IMR-90 (cell line): Measurements from ENCODE around the gene COLEC11. TPM values are rescaled to one million over a fixed set of nuclear protein-coding genes. Genes with fewer than 3 reads are reported as not detected.
A peak's percentile ranks its signal among the peaks of the same experiment; 100 is the strongest.

Experiments
- ATAC-seq: fragments of 200-7000 bp; cut with Tn5 transposase; 2 replicates; pipeline ENCODE4 v1.9.1; 2020; ENCODE audit warnings: low read depth, mild to moderate bottlenecking, moderate library complexity
- BruUV-seq: library from RNA; stranded (reverse); fragments of 400-500 nt; replicated peaks from 2 replicates; lab custom pipeline; 2021; lab: Mats Ljungman, UMichigan
- CTCF ChIA-PET: fragments of 300-600 bp; formaldehyde crosslinking; extraction: SDS; loops from one replicate; lab custom pipeline; 2021; ENCODE audit warnings: antibody characterized with exemption; lab: Yijun Ruan, JAX
- POLR2A ChIA-PET: fragments of 300-600 bp; sonication (Branson Sonifier 250); formaldehyde crosslinking; loops from one replicate; lab custom pipeline; 2022; ENCODE audit warnings: antibody characterized with exemption; ENCODE audit not compliant: unreplicated experiment; lab: Charles Lee
- DNase-seq: peaks from one replicate; pipeline ENCODE4 v3.0.0; 2013
- H2AFZ ChIP-seq: replicated peaks from 2 replicates; pipeline ENCODE3; 2013; ENCODE audit warnings: low read length, mild to moderate bottlenecking; ENCODE audit not compliant: poor library complexity
- H2AK5ac ChIP-seq: 2 replicates; pipeline ENCODE4 v1.6.1; 2013; ENCODE audit warnings: low read depth, low read length, inconsistent platforms
- H2AK9ac ChIP-seq: replicated peaks from 2 replicates; pipeline ENCODE3; 2013; ENCODE audit warnings: mild to moderate bottlenecking, low read depth, low read length, moderate library complexity; ENCODE audit not compliant: poor library complexity
- H2BK120ac ChIP-seq: 2 replicates; pipeline ENCODE4 v1.6.1; 2013; ENCODE audit warnings: low read depth, low read length, inconsistent platforms
- H2BK15ac ChIP-seq: 3 replicates; pipeline ENCODE4 v1.6.1; 2013; ENCODE audit warnings: low read depth, low read length, inconsistent platforms
- H2BK20ac ChIP-seq: 2 replicates; pipeline ENCODE4 v1.6.1; 2013; ENCODE audit warnings: low read depth, mild to moderate bottlenecking, inconsistent platforms, low read length, moderate library complexity
- H2BK5ac ChIP-seq: 2 replicates; pipeline ENCODE4 v1.6.1; 2013; ENCODE audit warnings: mild to moderate bottlenecking, low read depth, low read length, inconsistent platforms; ENCODE audit not compliant: poor library complexity, severe bottlenecking
- H3K14ac ChIP-seq: replicated peaks from 2 replicates; pipeline ENCODE4 v1.6.1; 2013; ENCODE audit warnings: low read depth, low read length, inconsistent platforms
- H3K18ac ChIP-seq: 2 replicates; pipeline ENCODE4 v1.6.1; 2013; ENCODE audit warnings: low read depth, low read length, control low read depth
- H3K23ac ChIP-seq: 2 replicates; pipeline ENCODE4 v1.6.1; 2013; ENCODE audit warnings: low read depth, low read length, inconsistent platforms
- H3K27ac ChIP-seq: 2 replicates; pipeline ENCODE4 v1.5.1; 2013; ENCODE audit warnings: mild to moderate bottlenecking, control low read depth, low read length; ENCODE audit not compliant: insufficient read depth
- H3K27me3 ChIP-seq: 2 replicates; pipeline ENCODE4 v1.6.1; 2013; ENCODE audit warnings: low read length; ENCODE audit not compliant: control insufficient read depth, insufficient read depth
- H3K36me3 ChIP-seq: 2 replicates; pipeline ENCODE4 v1.6.1; 2013; ENCODE audit warnings: low read length, mixed read lengths; ENCODE audit not compliant: control insufficient read depth, insufficient read depth
- H3K4ac ChIP-seq: 2 replicates; pipeline ENCODE4 v1.6.1; 2013; ENCODE audit warnings: low read depth, low read length, inconsistent platforms
- H3K4me1 ChIP-seq: 2 replicates; pipeline ENCODE4 v1.6.1; 2013; ENCODE audit warnings: low read length, mixed read lengths; ENCODE audit not compliant: control insufficient read depth, insufficient read depth
- H3K4me2 ChIP-seq: 2 replicates; pipeline ENCODE4 v1.6.1; 2013; ENCODE audit warnings: low read depth, mild to moderate bottlenecking, control low read depth, low read length, moderate library complexity
- H3K4me3 ChIP-seq: 2 replicates; pipeline ENCODE4 v1.5.1; 2013; ENCODE audit warnings: low read depth, mild to moderate bottlenecking, control low read depth, low read length, moderate library complexity; ENCODE audit not compliant: insufficient read depth
- H3K56ac ChIP-seq: 2 replicates; pipeline ENCODE4 v1.6.1; 2013; ENCODE audit warnings: low read length, inconsistent platforms; ENCODE audit not compliant: insufficient read depth; ENCODE audit errors: extremely low read depth
- H3K79me1 ChIP-seq, 2 experiments: 2 replicates each; pipeline ENCODE4 v1.6.1; 2013; ENCODE audit warnings: low read length in 2 of 2, inconsistent platforms in 1 of 2, low read depth in 1 of 2
- H3K9ac ChIP-seq: 2 replicates; pipeline ENCODE4 v1.6.1; 2013; ENCODE audit warnings: low read depth, low read length, control low read depth
- H3K9me1 ChIP-seq: 2 replicates; pipeline ENCODE4 v1.6.1; 2013; ENCODE audit warnings: low read length, inconsistent platforms; ENCODE audit not compliant: insufficient read depth
- H3K9me3 ChIP-seq: 2 replicates; pipeline ENCODE4 v1.6.1; 2013; ENCODE audit warnings: low read length; ENCODE audit not compliant: control insufficient read depth, insufficient read depth
- H4K20me1 ChIP-seq: 2 replicates; pipeline ENCODE4 v1.6.1; 2013; ENCODE audit warnings: low read length, inconsistent platforms; ENCODE audit not compliant: insufficient read depth
- H4K5ac ChIP-seq: 2 replicates; pipeline ENCODE4 v1.6.1; 2013; ENCODE audit warnings: mild to moderate bottlenecking, low read depth, low read length, control low read depth
- H4K8ac ChIP-seq, 2 experiments: 2 replicates each; pipeline ENCODE4 v1.6.1; 2013; ENCODE audit warnings: low read depth in 2 of 2, low read length in 2 of 2, control low read depth in 1 of 2, inconsistent platforms in 1 of 2
- H4K91ac ChIP-seq: 2 replicates; pipeline ENCODE4 v1.6.1; 2013; ENCODE audit warnings: low read depth, low read length, inconsistent platforms; ENCODE audit not compliant: insufficient read depth
- CHD1 ChIP-seq: IDR thresholded peaks from 2 replicates; pipeline ENCODE4 v1.6.1; 2012; ENCODE audit warnings: low read depth, low read length, improper control_type of control experiment
- CTCF ChIP-seq: conservative IDR thresholded peaks from 2 replicates; pipeline ENCODE4 v1.5.1; 2012; ENCODE audit warnings: mild to moderate bottlenecking, low read depth, low read length, improper control_type of control experiment
- ELK1 ChIP-seq: fragments of 150-350 bp; IDR thresholded peaks from 2 replicates; pipeline ENCODE4 v1.6.1; 2016; ENCODE audit warnings: low read depth, mild to moderate bottlenecking, low read length, moderate library complexity, borderline replicate concordance
- MAFK ChIP-seq: IDR thresholded peaks from 2 replicates; pipeline ENCODE4 v1.6.1; 2012; ENCODE audit warnings: low read depth, low read length, improper control_type of control experiment
- MAZ ChIP-seq: IDR thresholded peaks from 2 replicates; pipeline ENCODE4 v1.6.1; 2012; ENCODE audit warnings: low read depth, mild to moderate bottlenecking, low read length, improper control_type of control experiment, moderate library complexity, borderline replicate concordance
- MXI1 ChIP-seq: IDR thresholded peaks from 2 replicates; pipeline ENCODE4 v1.6.1; 2012; ENCODE audit warnings: low read depth, mild to moderate bottlenecking, low read length, moderate library complexity, borderline replicate concordance
- POLR2A ChIP-seq: IDR thresholded peaks from 2 replicates; pipeline ENCODE4 v1.6.1; 2012; ENCODE audit warnings: mild to moderate bottlenecking, low read depth, low read length
- RCOR1 ChIP-seq: IDR thresholded peaks from 2 replicates; pipeline ENCODE4 v1.6.1; 2012; ENCODE audit warnings: mild to moderate bottlenecking, low read length, improper control_type of control experiment; ENCODE audit not compliant: insufficient replicate concordance
- RFX5 ChIP-seq: IDR thresholded peaks from 2 replicates; pipeline ENCODE4 v1.8.0; 2012; ENCODE audit warnings: low read depth, mild to moderate bottlenecking, low read length, moderate library complexity
- SMC3 ChIP-seq: fragments of 150-350 bp; IDR thresholded peaks from 2 replicates; pipeline ENCODE4 v1.6.1; 2016; ENCODE audit warnings: low read depth, mild to moderate bottlenecking, antibody characterized with exemption, low read length, moderate library complexity
- USF2 ChIP-seq: fragments of 150-350 bp; IDR thresholded peaks from 2 replicates; pipeline ENCODE4 v1.6.1; 2017; ENCODE audit warnings: mild to moderate bottlenecking, antibody characterized with exemption, low read length, low read depth
- WGBS, 2 experiments: methylation state at CpG; one replicate each; pipeline versions ENCODE4 v1.1.5 to v1.1.7; 2013; ENCODE audit warnings: missing lambda C conversion rate in 2 of 2; ENCODE audit not compliant: insufficient read length in 1 of 2; ENCODE audit errors: extremely low coverage in 2 of 2; 5-methylcytosine and 5-hydroxymethylcytosine counted together
- dilution Hi-C: fragments of 300-500 bp; cut with HindIII; formaldehyde crosslinking; loops from one replicate; pipeline ENCODE4 v1.14.3; 2018; ENCODE audit warnings: low sequenced_read_pairs; ENCODE audit not compliant: unreplicated experiment
- in situ Hi-C: fragments of 300-500 bp; cut with MboI; formaldehyde crosslinking; loops from 3 replicates; pipeline ENCODE4 v1.14.3; 2019; ENCODE audit warnings: low sequenced_read_pairs, inconsistent platforms, mixed read lengths
- intact Hi-C: fragments of 100-400 bp; cut with micrococcal nuclease; formaldehyde crosslinking; loops from 2 replicates; pipeline ENCODE4 v1.10.0; 2022
- polyA plus RNA-seq, 3 experiments: library from polyadenylated mRNA; depleted of rRNA; stranded (reverse); fragments of >200 nt; gene quantifications; 2 replicates each; pipeline ENCODE4 v1.2.3, GENCODE V29; 2012; ENCODE audit warnings: low replicate concordance in 1 of 3
- total RNA-seq: library from RNA; depleted of rRNA; stranded (reverse); fragments of >200 nt; gene quantifications from 2 replicates; pipeline ENCODE4 v1.2.3, GENCODE V29; 2012

The COLEC11 gene
- total and polyA plus RNA-seq, 2 of the 4 experiments (the other 2 are of a cell fraction): under 0.01 to 0.24 TPM

GRCh38 chr2:3606028-3606369, 11.1 kb downstream of the COLEC11 start:
- Histone ChIP-seq H3K36me3 (no peaks in the 10 kb centered on the region), H3K4ac (no peak overlapping the region), H3K9me3 (no peaks in the 10 kb centered on the region), H3K4me1 (peaks cover 1% of the 10 kb centered on the region; the same call in 1 of the 2 replicates), H3K27me3 (peaks cover 4% of the 10 kb centered on the region; the same call in 1 of the 2 replicates), H3K9ac (no peak overlapping the region), H3K18ac (no peak overlapping the region), H3K23ac (no peak overlapping the region), H3K4me3 (no peak overlapping the region), H3K9me1 (no peaks in the 10 kb centered on the region), H2AK5ac (no peak overlapping the region; the same call in 1 of the 2 replicates), H3K4me2 (no peak overlapping the region), H2BK5ac (no peak overlapping the region), H4K5ac (no peak overlapping the region), H2BK20ac (no peak overlapping the region), H3K56ac (no peak overlapping the region), H3K14ac (no peak overlapping the region), H4K20me1 (no peaks in the 10 kb centered on the region), H2AFZ (no peak overlapping the region), H4K91ac (no peak overlapping the region), H2AK9ac (no peak overlapping the region), H2BK120ac (no peak overlapping the region), H2BK15ac (no peak overlapping the region), H4K8ac (peak overlapping the region; percentile 7 to 60; a peak in 1 of 4 replicates), H3K79me1 (no peaks in the 10 kb centered on the region), H3K27ac (no peak overlapping the region)
- TF ChIP-seq MAZ (no peak), USF2 (no peak), RFX5 (no peak), MAFK (no peak), ELK1 (no peak), CHD1 (no peak), SMC3 (no peak), CTCF (no peak), RCOR1 (no peak), MXI1 (no peak), POLR2A (no peak)
- dilution Hi-C loops (no loop called here), intact Hi-C loops (no loop called here), in situ Hi-C loops (no loop called here)
- ChIA-PET CTCF (no interaction called here), POLR2A (no interaction called here)
- DNase-seq: no peak
- no TSS peak for BruUV-seq
- no CpG with 5 or more reads among the region's 11 CpGs for WGBS, 2 experiments
- ATAC-seq: no peak
